Skin of body (tissue), 2 donors: ENCODE results near the gene IL17RA. TPM values are rescaled to one million over a fixed set of nuclear protein-coding genes. Genes with fewer than 3 reads are reported as not detected.
A peak's percentile ranks its signal among the peaks of the same experiment; 100 is the strongest.

Experiments
- DNase-seq: peaks from one replicate; lab custom pipeline; 2025; lab: John Stamatoyannopoulos, UW
- total RNA-seq: library from RNA; depleted of rRNA; stranded (reverse); fragments of >200 nt; gene quantifications from one replicate; pipeline ENCODE4 v1.2.3, GENCODE V29; 2014

Gene IL17RA
- total RNA-seq, 1 donor from 2014 or later: 5.3 TPM

DNA sequence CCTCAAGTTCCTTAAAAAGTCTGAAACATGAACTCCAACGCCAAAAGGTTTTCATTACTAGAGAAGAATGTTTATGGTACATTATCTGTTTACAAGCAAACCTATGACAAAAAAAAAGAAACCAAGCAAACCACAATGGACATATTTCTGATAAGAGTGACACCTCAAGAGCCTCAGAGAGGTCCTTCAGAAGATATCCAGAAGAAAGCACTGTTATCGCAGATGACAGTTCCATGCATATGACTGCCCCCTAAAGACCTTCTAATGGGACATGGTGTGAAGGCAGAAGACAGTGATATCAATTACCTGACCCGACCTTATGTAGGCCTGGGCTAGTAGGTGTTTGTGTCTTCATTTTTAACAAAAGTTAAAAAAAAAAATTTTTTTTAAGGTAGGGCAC lies 71.1 kb downstream of the IL17RA start:
- DNase-seq: no peak

DNA sequence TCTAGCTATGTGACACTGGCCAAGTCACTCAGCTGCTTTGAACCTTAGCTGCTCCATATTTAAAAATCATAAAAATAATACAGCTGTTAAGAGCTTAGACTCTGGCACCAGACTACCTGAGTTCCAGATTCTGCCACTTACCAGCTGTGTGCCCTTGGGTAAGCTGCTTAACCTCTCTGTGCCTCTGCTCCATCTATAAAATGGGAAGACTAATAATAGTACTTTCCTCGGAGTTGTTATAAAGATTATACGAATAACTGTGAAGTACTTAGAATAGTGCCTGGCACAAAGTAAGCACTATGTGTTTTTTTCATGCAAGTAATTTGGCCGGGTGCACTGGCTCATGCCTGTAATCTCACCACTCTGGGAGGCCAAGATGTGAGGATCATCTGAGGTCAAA lies 72.9 kb downstream of the IL17RA start:
- DNase-seq: no peak

DNA sequence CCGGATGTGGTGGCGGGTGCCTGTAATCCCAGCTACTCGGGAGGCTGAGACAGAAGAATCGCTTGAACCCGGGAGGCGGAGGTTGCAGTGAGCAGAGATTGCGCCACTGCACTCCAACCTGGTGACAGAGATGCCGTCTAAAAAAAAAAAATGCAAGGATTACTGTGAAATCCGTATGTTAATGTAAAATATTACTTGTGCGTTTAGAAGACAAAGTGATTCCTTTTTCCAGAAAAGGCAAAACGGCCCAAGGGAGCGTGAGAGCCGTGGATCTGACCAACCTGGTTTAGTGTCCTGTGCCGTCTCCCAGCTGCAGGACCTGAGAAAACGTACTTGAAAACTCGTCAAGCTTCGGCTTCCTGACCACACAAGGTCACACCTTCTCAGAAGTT lies 73.4 kb downstream of the IL17RA start:
- DNase-seq: no peak

DNA sequence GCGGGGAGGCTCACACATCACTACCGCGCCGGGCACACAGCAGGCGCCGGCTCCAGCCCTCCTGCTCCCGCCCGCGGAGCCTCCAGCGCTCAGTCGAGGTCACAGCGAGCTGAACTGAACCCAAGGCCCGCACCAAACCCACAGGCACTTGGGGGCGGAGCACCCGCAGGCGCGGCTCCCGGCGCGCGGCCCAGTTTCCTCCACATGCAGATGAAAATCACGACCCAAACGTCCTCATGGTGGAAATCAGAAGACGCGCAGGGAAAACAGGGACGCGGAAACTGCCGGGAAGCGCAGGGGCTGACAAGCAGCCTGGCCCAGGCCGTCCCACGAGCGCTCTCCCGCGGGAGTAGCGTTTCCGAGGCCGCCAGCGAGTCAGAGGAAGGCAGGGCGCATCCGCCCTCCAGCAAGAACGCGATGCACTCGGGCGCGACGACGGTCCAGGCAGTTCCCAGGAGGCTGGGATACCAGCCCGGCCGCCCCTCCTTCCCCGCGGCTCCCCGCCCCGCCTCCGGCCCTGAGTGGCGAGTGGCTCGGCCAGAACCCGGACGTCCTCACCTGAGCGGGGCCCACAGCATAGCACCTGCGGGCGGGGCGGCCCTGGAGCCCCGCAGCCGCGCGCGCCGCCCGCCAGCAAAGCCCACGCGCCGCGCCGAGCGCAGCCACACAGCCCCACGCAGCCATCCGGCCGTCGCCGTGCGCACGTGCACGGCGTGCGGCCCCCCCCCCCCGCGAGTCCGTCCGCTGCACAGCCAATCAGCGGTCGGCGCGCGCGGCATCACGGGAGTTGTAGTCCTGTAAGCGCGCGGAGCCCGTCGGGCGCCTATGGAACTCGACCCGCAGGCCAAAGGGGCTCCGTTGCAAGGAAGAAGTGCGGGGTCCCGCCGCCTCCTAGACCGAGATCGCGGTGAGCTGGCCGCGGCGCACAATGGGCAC lies 74.0 kb downstream of the IL17RA start, which contains the start of gene HDHD5:
Gene HDHD5 (minus strand): TSS at position 710 of the 936 bp plus-strand sequence. CDS start 26 bp downstream, at position 684.
- DNase-seq: peak; percentile 73

DNA sequence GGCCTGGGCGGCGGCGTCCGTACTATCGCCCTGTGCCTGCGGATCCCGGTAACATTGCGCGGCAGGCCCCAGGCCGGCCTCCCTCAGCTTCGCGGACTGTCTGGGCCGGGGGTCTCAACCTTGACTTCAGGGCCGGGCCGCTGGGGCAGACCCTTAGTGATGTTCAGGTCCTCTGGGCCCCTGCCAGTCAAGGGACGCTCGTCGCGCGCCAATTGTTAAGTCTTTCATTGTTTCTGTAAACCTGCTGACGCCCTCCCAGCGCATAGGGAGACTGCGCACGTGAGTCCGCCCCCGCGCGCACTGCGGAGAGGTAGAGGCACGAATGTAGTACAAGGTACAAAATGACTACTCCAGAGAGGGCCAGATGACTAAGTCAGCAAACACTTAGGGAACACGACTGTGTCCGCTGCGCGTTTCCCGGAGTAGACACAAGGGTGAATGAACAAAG lies 74.7 kb downstream of the IL17RA start:
- peak; percentile 57 for DNase-seq

DNA sequence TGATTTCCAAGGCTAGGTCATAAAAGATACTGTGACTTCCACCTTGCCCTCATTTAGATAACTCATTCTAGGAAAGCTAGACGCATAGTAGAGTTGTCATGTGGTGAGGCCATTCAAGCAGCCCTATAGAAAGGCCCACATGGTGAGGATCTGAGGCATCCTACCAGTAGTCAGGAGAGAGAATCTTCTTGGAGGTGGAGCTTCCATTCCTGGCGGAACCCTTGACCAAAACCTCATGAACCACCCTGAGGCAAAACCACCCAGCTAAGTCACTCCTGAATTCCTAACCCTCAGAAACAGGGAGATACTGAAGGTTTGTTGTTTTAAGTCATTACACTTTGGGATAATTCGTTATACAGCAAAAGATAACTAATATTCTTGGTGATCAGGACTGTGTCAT lies 77.2 kb downstream of the IL17RA start:
- DNase-seq: no peak

DNA sequence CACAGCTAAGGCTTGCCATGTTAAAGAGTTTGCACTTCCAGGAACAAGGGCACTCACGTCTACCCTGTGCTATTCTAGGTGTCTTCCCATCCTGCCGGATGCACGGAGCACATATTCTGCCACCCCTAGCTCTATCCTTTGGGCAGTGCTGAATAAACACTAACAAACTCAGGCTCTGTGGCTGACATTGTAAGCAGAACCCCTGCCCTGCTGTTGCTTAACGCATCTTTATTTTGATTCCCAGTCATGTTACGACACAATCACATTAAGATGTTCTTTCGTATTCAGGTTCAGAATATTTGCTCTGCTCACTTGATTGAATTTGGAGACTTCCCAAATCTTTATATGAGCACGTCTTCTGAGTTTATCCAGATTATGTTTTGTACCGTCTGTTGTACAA lies 77.9 kb downstream of the IL17RA start:
- DNase-seq: no peak

DNA sequence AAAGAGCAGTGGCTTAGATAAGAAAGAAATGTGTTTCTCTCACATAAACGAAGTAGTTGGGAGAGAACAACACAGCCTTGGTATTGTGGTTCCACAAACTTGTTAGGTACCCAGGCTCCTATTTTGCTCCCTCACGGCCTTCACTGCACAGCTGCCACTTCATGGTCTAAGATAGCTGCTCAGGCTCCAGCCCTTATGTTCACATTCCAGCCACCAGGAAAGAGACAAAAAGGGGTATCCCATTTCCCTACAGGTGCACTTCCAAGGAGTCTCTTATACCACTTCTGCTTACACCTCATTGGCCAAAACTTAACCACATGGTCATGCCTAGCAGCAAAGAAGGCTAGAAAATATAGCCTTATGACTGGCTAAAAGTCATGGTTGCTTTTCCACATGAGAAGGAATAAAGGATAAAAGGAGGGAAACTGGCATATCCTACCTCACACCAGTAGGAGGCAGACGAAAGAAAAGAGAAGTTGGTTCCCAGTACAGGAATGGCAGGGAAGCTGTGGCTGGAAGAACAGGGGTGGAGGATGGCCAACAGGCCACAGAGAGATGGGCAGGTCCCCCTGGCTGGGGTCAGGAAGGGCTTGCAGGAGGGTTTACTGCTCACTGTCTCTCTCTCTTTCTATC lies 79.7 kb downstream of the IL17RA start:
- no peak for DNase-seq

Other genes with a start within 250 kb of the IL17RA start
- gene GAB4, start 76.8 kb upstream of the IL17RA start, total RNA-seq: not detected
- 0.39 TPM for gene TMEM121B, start 36.4 kb downstream of the IL17RA start, total RNA-seq
- gene HDHD5, start 74.3 kb downstream of the IL17RA start, total RNA-seq: 21.4 TPM
- gene ADA2, start 134.4 kb downstream of the IL17RA start, total RNA-seq: 6.5 TPM